DND-41 (cell line): Measurements from ENCODE around the gene FAM241A.

ENCODE experiments used
- EZH2 ChIP-seq: IDR thresholded peaks from 3 replicates; pipeline ENCODE4 v1.6.1; 2012; ENCODE audit warnings: borderline replicate concordance, low read depth, mild to moderate bottlenecking, moderate library complexity, low read length, inconsistent platforms; ENCODE audit not compliant: severe bottlenecking
- TF ChIP-seq, protein P1 (sequence below): IDR thresholded peaks from 2 replicates; pipeline ENCODE4 v1.5.1; 2012; ENCODE audit warnings: borderline replicate concordance, low read length, moderate library complexity, mild to moderate bottlenecking; ENCODE audit not compliant: poor library complexity, severe bottlenecking; ENCODE audit errors: extremely low read depth

GRCh38 chr4:112147697-112148096 lies 2.4 kb downstream of the FAM241A start:
- no peak for TF ChIP-seq EZH2
- TF ChIP-seq, protein P1, sequence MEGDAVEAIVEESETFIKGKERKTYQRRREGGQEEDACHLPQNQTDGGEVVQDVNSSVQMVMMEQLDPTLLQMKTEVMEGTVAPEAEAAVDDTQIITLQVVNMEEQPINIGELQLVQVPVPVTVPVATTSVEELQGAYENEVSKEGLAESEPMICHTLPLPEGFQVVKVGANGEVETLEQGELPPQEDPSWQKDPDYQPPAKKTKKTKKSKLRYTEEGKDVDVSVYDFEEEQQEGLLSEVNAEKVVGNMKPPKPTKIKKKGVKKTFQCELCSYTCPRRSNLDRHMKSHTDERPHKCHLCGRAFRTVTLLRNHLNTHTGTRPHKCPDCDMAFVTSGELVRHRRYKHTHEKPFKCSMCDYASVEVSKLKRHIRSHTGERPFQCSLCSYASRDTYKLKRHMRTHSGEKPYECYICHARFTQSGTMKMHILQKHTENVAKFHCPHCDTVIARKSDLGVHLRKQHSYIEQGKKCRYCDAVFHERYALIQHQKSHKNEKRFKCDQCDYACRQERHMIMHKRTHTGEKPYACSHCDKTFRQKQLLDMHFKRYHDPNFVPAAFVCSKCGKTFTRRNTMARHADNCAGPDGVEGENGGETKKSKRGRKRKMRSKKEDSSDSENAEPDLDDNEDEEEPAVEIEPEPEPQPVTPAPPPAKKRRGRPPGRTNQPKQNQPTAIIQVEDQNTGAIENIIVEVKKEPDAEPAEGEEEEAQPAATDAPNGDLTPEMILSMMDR = no peak
